ENCODE data around the gene SMIM32. TPM values are rescaled to one million over a fixed set of nuclear protein-coding genes. Genes with fewer than 3 reads are reported as not detected.
A peak's percentile ranks its signal among the peaks of the same experiment; 100 is the strongest.

The SMIM32 gene
- total RNA-seq, 1 experiment from 2014 or later = not detected

GRCh38 chr5:136188859-136189258 lies 4.1 kb downstream of the SMIM32 start:
- DNase-seq (ENCODE audit: low read depth) = no peak

GRCh38 chr5:136186796-136187195 lies 6.2 kb downstream of the SMIM32 start:
- no peak for DNase-seq (ENCODE audit: low read depth)

- DNase-seq (ENCODE audit: low read depth) = no peak
Measured at GRCh38 chr5:136185974-136186665, 6.8 kb downstream of the SMIM32 start.

GRCh38 chr5:136182618-136183017 lies 10.3 kb downstream of the SMIM32 start:
- DNase-seq (ENCODE audit: low read depth) = no peak

GRCh38 chr5:136174021-136174659 lies 18.8 kb downstream of the SMIM32 start:
- peak; percentile 57 for DNase-seq (ENCODE audit: low read depth)

- no peak for DNase-seq (ENCODE audit: low read depth)
Measured at GRCh38 chr5:136169218-136169617, 23.7 kb downstream of the SMIM32 start.

- DNase-seq (ENCODE audit: low read depth) = no peak
Measured at GRCh38 chr5:136166909-136167308, 26.1 kb downstream of the SMIM32 start.

- no peak for DNase-seq (ENCODE audit: low read depth)
Measured at GRCh38 chr5:136164226-136164625, 28.7 kb downstream of the SMIM32 start.

- no peak for DNase-seq (ENCODE audit: low read depth)
Measured at GRCh38 chr5:136162008-136162407, 31.0 kb downstream of the SMIM32 start.

- DNase-seq (ENCODE audit: low read depth) = peak; percentile 64
Measured at GRCh38 chr5:136159457-136159856, 33.5 kb downstream of the SMIM32 start.

- DNase-seq (ENCODE audit: low read depth) = no peak
Measured at GRCh38 chr5:136157514-136157913, 35.4 kb downstream of the SMIM32 start.

- DNase-seq (ENCODE audit: low read depth) = peak; percentile 34
Measured at GRCh38 chr5:136155761-136156160, 37.2 kb downstream of the SMIM32 start.

- no peak for DNase-seq (ENCODE audit: low read depth)
Measured at GRCh38 chr5:136155078-136155477, 37.9 kb downstream of the SMIM32 start.

- DNase-seq (ENCODE audit: low read depth) = no peak
Measured at GRCh38 chr5:136153581-136154236, 39.3 kb downstream of the SMIM32 start.

- no peak for DNase-seq (ENCODE audit: low read depth)
Measured at GRCh38 chr5:136149891-136150290, 43.1 kb downstream of the SMIM32 start.

- no peak for DNase-seq (ENCODE audit: low read depth)
Measured at GRCh38 chr5:136147632-136148031, 45.3 kb downstream of the SMIM32 start.

GRCh38 chr5:136146201-136146600 lies 46.8 kb downstream of the SMIM32 start:
- DNase-seq (ENCODE audit: low read depth) = no peak

- DNase-seq (ENCODE audit: low read depth) = no peak
Measured at GRCh38 chr5:136145030-136145429, 47.9 kb downstream of the SMIM32 start.

- DNase-seq (ENCODE audit: low read depth) = peak; percentile 36
Measured at GRCh38 chr5:136143763-136144162, 49.2 kb downstream of the SMIM32 start.

GRCh38 chr5:136143312-136143711 lies 49.6 kb downstream of the SMIM32 start:
- DNase-seq (ENCODE audit: low read depth) = no peak

- DNase-seq (ENCODE audit: low read depth) = no peak
Measured at GRCh38 chr5:136141561-136141960, 51.4 kb downstream of the SMIM32 start.
